ENCODE measurements around the gene BCL2L15. TPM values are rescaled to one million over a fixed set of nuclear protein-coding genes. Genes with fewer than 3 reads are reported as not detected.

The BCL2L15 gene
- total RNA-seq (2014; rRNA removed; shearing (Covaris generic)) (0.13 and 0.32 TPM in 2 replicates), polyA plus RNA-seq (2016; fragmentation: Nextera tagmentation; extraction: Ambion mirVana) (not detected in 2 replicates)

DNA sequence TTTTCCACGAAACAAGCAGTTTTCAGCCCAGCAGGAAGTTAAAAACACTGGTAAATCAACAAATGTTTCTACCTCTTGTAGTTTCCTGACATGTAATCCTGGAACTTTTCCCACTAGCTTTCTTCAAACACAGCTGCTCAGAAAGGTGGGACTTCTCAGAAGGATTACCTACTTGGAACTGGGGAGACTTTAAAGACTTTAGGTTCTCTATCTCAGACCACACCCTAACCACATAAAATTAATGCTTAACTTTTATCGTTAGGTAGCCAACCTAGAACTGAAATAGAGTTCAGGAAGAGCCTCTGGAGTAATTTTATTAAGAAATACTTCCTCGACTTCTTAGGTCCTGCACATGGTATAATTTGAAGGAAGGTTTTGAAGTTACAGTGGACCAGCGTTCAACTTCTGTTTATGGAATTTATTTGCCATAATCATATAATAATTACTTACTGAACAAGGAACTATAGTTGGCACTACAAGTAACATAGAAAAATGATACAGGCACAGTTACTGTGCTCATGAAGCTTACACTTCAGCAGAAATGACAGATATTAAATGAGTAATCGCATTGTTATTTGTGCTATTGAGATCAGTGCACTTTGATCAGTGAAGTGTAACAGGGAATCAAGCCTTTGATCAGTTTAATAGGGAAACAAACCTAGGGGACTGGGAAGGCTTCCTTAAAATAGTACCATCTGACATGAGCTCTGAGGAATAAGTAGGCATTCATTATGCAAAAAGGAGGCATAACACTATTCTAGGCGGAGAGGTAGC lies at the start of gene BCL2L15:
Gene BCL2L15, minus strand, starts transcription at position 180 of the 774 bp plus-strand sequence. CDS start 206 bp downstream, outside the sequence.
- Histone ChIP-seq H3K9ac (no peak within 1 kb of the TSS), H3K4me1 (ENCODE audit: insufficient read depth) (no peaks in the 10 kb centered on the region), H3K27me3 (replicated peaks; ENCODE audit: insufficient read depth) (no peaks in the 10 kb centered on the region), H3K36me3 (ENCODE audit: low read depth) (no peaks in the 10 kb centered on the region), H3K27ac (no peak within 1 kb of the TSS), H3F3A (ENCODE audit: insufficient read depth) (no peaks in the 10 kb centered on the region), H3K4me2 (ENCODE audit: unreplicated experiment) (no peak within 1 kb of the TSS), H2AFZ (no peak within 1 kb of the TSS), H4K20me1 (ENCODE audit: insufficient read depth) (no peaks in the 10 kb centered on the region), H3K9me2 (ENCODE audit: insufficient read depth) (no peaks in the 10 kb centered on the region), H3K79me2 (ENCODE audit: insufficient read depth) (no peaks in the 10 kb centered on the region), H3K4me3 (no peak within 1 kb of the TSS), H3K9me3 (ENCODE audit: low read depth) (no peaks in the 10 kb centered on the region)
- WGBS, 2 experiments (ENCODE audit: low coverage in 1 of 2, low lambda C conversion rate in 2 of 2, missing lambda C conversion rate in 2 of 2), result 86 to 88% methylated on average over 6 of the region's 6 CpGs
- DNase-seq, result no peak
- no peak for TF ChIP-seq EZH2 (IDR thresholded peaks at IDR 0.05; ENCODE audit: insufficient read depth, poor library complexity, severe bottlenecking)
- no peak for TF ChIP-seq EZH2phosphoT487 (IDR thresholded peaks at IDR 0.05; ENCODE audit: insufficient read depth, low read depth)
- in situ Hi-C loops (cut with MboI), result no loop called here

- TF ChIP-seq EZH2 (IDR thresholded peaks at IDR 0.05; ENCODE audit: insufficient read depth, poor library complexity, severe bottlenecking) (no peak), EZH2phosphoT487 (IDR thresholded peaks at IDR 0.05; ENCODE audit: insufficient read depth, low read depth) (no peak)
- H4K20me1 ChIP-seq (ENCODE audit: insufficient read depth), result peaks cover 27% of the 10 kb centered on the region
- no peak overlapping the region for H3K27ac ChIP-seq
- in situ Hi-C loops (cut with MboI), result loop anchor here (25.0 kb wide), 1 partner anchor 800 kb away; no protein-coding TSS in a partner anchor
- H3K27me3 ChIP-seq (replicated peaks; ENCODE audit: insufficient read depth), result no peaks in the 10 kb centered on the region
- no peak overlapping the region for H3K9ac ChIP-seq
- H3F3A ChIP-seq (ENCODE audit: insufficient read depth), result peaks cover under 1% of the 10 kb centered on the region; the same call in 1 of the 2 replicates
- H3K4me3 ChIP-seq, result no peak overlapping the region
- no peak for DNase-seq
- no peak overlapping the region for H3K4me2 ChIP-seq (ENCODE audit: unreplicated experiment)
- H3K4me1 ChIP-seq (ENCODE audit: insufficient read depth), result peaks cover 13% of the 10 kb centered on the region
- no peaks in the 10 kb centered on the region for H3K9me3 ChIP-seq (ENCODE audit: low read depth)
- no peaks in the 10 kb centered on the region for H3K9me2 ChIP-seq (ENCODE audit: insufficient read depth)
- H3K79me2 ChIP-seq (ENCODE audit: insufficient read depth), result peaks cover 98% of the 10 kb centered on the region
- H2AFZ ChIP-seq, result no peak overlapping the region
- 0 out of 2 replicates have a peak, but pooled peaks cover 5% of the 10 kb centered on the region for H3K36me3 ChIP-seq (ENCODE audit: low read depth)
- 46 to 65% methylated on average over 1 of the region's 1 CpG for WGBS, 2 experiments (ENCODE audit: low coverage in 1 of 2, low lambda C conversion rate in 2 of 2, missing lambda C conversion rate in 2 of 2)
Measured at GRCh38 chr1:113937146-113937545, 49.8 kb upstream of the BCL2L15 start.

GRCh38 chr1:113935970-113936369 lies 48.6 kb upstream of the BCL2L15 start:
- no peak for DNase-seq
- no peak overlapping the region for H3K9ac ChIP-seq
- peaks cover 33% of the 10 kb centered on the region for H4K20me1 ChIP-seq (ENCODE audit: insufficient read depth)
- no peaks in the 10 kb centered on the region for H3K9me2 ChIP-seq (ENCODE audit: insufficient read depth)
- TF ChIP-seq EZH2 (IDR thresholded peaks at IDR 0.05; ENCODE audit: insufficient read depth, poor library complexity, severe bottlenecking) (no peak), EZH2phosphoT487 (IDR thresholded peaks at IDR 0.05; ENCODE audit: insufficient read depth, low read depth) (no peak)
- WGBS, 2 experiments (ENCODE audit: low coverage in 1 of 2, low lambda C conversion rate in 2 of 2, missing lambda C conversion rate in 2 of 2), result 95 to 100% methylated on average over 1 of the region's 1 CpG
- peaks cover 12% of the 10 kb centered on the region; the same call in 1 of the 2 replicates for H3F3A ChIP-seq (ENCODE audit: insufficient read depth)
- no peaks in the 10 kb centered on the region for H3K27me3 ChIP-seq (replicated peaks; ENCODE audit: insufficient read depth)
- H2AFZ ChIP-seq, result no peak overlapping the region
- no peak overlapping the region for H3K27ac ChIP-seq
- peaks cover 25% of the 10 kb centered on the region for H3K4me1 ChIP-seq (ENCODE audit: insufficient read depth)
- H3K9me3 ChIP-seq (ENCODE audit: low read depth), result no peaks in the 10 kb centered on the region
- no peak overlapping the region for H3K4me2 ChIP-seq (ENCODE audit: unreplicated experiment)
- H3K4me3 ChIP-seq, result no peak overlapping the region
- H3K36me3 ChIP-seq (ENCODE audit: low read depth), result 0 out of 2 replicates have a peak, but pooled peaks cover under 1% of the 10 kb centered on the region
- peaks cover 99% of the 10 kb centered on the region for H3K79me2 ChIP-seq (ENCODE audit: insufficient read depth)
- in situ Hi-C loops (cut with MboI), result loop anchor here (25.0 kb wide), 1 partner anchor 799 kb away; no protein-coding TSS in a partner anchor

GRCh38 chr1:113935176-113935575 lies 47.8 kb upstream of the BCL2L15 start:
- Histone ChIP-seq H3K79me2 (ENCODE audit: insufficient read depth) (peaks cover 100% of the 10 kb centered on the region), H3F3A (ENCODE audit: insufficient read depth) (peaks cover 13% of the 10 kb centered on the region; the same call in 1 of the 2 replicates), H3K27me3 (replicated peaks; ENCODE audit: insufficient read depth) (no peaks in the 10 kb centered on the region), H3K27ac (no peak overlapping the region), H2AFZ (no peak overlapping the region), H3K4me1 (ENCODE audit: insufficient read depth) (peaks cover 29% of the 10 kb centered on the region), H3K36me3 (ENCODE audit: low read depth) (no peaks in the 10 kb centered on the region), H3K4me3 (no peak overlapping the region), H3K9me3 (ENCODE audit: low read depth) (no peaks in the 10 kb centered on the region), H3K9ac (no peak overlapping the region), H4K20me1 (ENCODE audit: insufficient read depth) (peaks cover 33% of the 10 kb centered on the region), H3K4me2 (ENCODE audit: unreplicated experiment) (no peak overlapping the region), H3K9me2 (ENCODE audit: insufficient read depth) (no peaks in the 10 kb centered on the region)
- in situ Hi-C loops (cut with MboI), result loop anchor here (25.0 kb wide), 1 partner anchor 798 kb away; no protein-coding TSS in a partner anchor
- no peak for DNase-seq
- 100% methylated on average over 1 of the region's 1 CpG for WGBS, 2 experiments (ENCODE audit: low coverage in 1 of 2, low lambda C conversion rate in 2 of 2, missing lambda C conversion rate in 2 of 2)
- no peak for TF ChIP-seq EZH2phosphoT487 (IDR thresholded peaks at IDR 0.05; ENCODE audit: insufficient read depth, low read depth)
- no peak for TF ChIP-seq EZH2 (IDR thresholded peaks at IDR 0.05; ENCODE audit: insufficient read depth, poor library complexity, severe bottlenecking)

All from GM23248 (cell line).